ENCODE results near the gene INHA. TPM values are rescaled to one million over a fixed set of nuclear protein-coding genes. Genes with fewer than 3 reads are reported as not detected.

INHA gene
- total RNA-seq, 6 experiments from 2014 or later = not detected

- no peaks in the 10 kb centered on the region for H3K9me3 ChIP-seq
- no peak for TF ChIP-seq POLR2A (IDR thresholded peaks at IDR 0.05)
- no peak for TF ChIP-seq CTCF (IDR thresholded peaks at IDR 0.05)
- 37% methylated on average over 7 of the region's 11 CpGs for WGBS (ENCODE audit: insufficient coverage, low coverage, low lambda C conversion rate, missing lambda C conversion rate)
- H3K27me3 ChIP-seq = peaks cover 0 to 23% of the 10 kb centered on the region in 2 donors
- DNase-seq (no peak), ATAC-seq (no peak)
- intact Hi-C loops (cut with DNase I) = loop anchor here in 1 of 2 donors (10.0 kb wide), 1 partner anchor 122 kb away; no protein-coding TSS in a partner anchor
- no peaks in the 10 kb centered on the region for H3K4me1 ChIP-seq
- no peak overlapping the region for H3K4me3 ChIP-seq
- no peak overlapping the region for H3K27ac ChIP-seq
- H3K36me3 ChIP-seq = no peaks in the 10 kb centered on the region
These were observed 45.6 kb upstream of the INHA start for GRCh38 chr2:219526320-219527075.

GRCh38 chr2:219527076-219527394, 45.1 kb upstream of the INHA start:
- H3K27me3 ChIP-seq = peaks cover 0 to 23% of the 10 kb centered on the region in 2 donors
- peak; percentile 26 to 54 (median 48) for ATAC-seq

GRCh38 chr2:219527472-219527871, 44.6 kb upstream of the INHA start:
- ATAC-seq = no peak
- Histone ChIP-seq H3K9me3 (no peaks in the 10 kb centered on the region), H3K36me3 (no peaks in the 10 kb centered on the region), H3K27me3 (peaks cover 0 to 23% of the 10 kb centered on the region in 2 donors), H3K4me3 (no peak overlapping the region), H3K4me1 (no peaks in the 10 kb centered on the region), H3K27ac (no peak overlapping the region)
- whole genome bisulfite sequencing (ENCODE audit: insufficient coverage, low coverage, low lambda C conversion rate, missing lambda C conversion rate) = 34% methylated on average over 3 of the region's 5 CpGs
- no peak for DNase-seq
- TF ChIP-seq POLR2A (IDR thresholded peaks at IDR 0.05) (no peak), CTCF (IDR thresholded peaks at IDR 0.05) (no peak)
- intact Hi-C loops (cut with DNase I) = loop anchor here in 1 of 2 donors (10.0 kb wide), 1 partner anchor 123 kb away; no protein-coding TSS in a partner anchor

More at GRCh38 chr2:219527076-219527394, 45.1 kb upstream of the INHA start:
- TF ChIP-seq POLR2A (IDR thresholded peaks at IDR 0.05) = no peak
- no peak for TF ChIP-seq CTCF (IDR thresholded peaks at IDR 0.05)
- Histone ChIP-seq H3K9me3 (no peaks in the 10 kb centered on the region), H3K36me3 (no peaks in the 10 kb centered on the region), H3K4me1 (no peaks in the 10 kb centered on the region), H3K4me3 (no peak overlapping the region), H3K27ac (no peak overlapping the region)
- intact Hi-C loops (cut with DNase I) = loop anchor here in 1 of 2 donors (10.0 kb wide), 1 partner anchor 122 kb away; no protein-coding TSS in a partner anchor
- no peak for DNase-seq
- no CpG with 5 or more reads among the region's 6 CpGs for WGBS (ENCODE audit: insufficient coverage, low coverage, low lambda C conversion rate, missing lambda C conversion rate)

GRCh38 chr2:219530048-219530963, 41.8 kb upstream of the INHA start:
- DNase-seq = peak; percentile 88 to 91 (median 90)
- H3K9me3 ChIP-seq = no peaks in the 10 kb centered on the region
- no peak overlapping the region for H3K27ac ChIP-seq
- no peak for TF ChIP-seq POLR2A (IDR thresholded peaks at IDR 0.05)
- TF ChIP-seq CTCF (IDR thresholded peaks at IDR 0.05) = peak; percentile 94 to 98 (median 97)
- 21% methylated on average over 10 of the region's 21 CpGs for WGBS (ENCODE audit: insufficient coverage, low coverage, low lambda C conversion rate, missing lambda C conversion rate)
- H3K36me3 ChIP-seq = no peaks in the 10 kb centered on the region
- H3K27me3 ChIP-seq = no peaks in the 10 kb centered on the region
- intact Hi-C loops (cut with DNase I) = loop anchor here (5.0 to 10.0 kb wide), 3 partner anchors 53 to 123 kb away; no protein-coding TSS in a partner anchor
- ATAC-seq = peak; percentile 94 to 98 (median 96)
- no peak overlapping the region for H3K4me3 ChIP-seq
- no peaks in the 10 kb centered on the region for H3K4me1 ChIP-seq

Data from right lobe of liver (tissue), 6 donors.